HG03045 (cell line): ENCODE data around the gene SLITRK3.

ENCODE experiments used
- ATAC-seq: cut with Tn5 transposase; IDR thresholded peaks from one replicate; pipeline ENCODE4 v1.9.1; 2021; ENCODE audit warnings: mild to moderate bottlenecking, moderate library complexity; ENCODE audit not compliant: unreplicated experiment

The SLITRK3 gene

GRCh38 chr3:165195640-165196576 lies at the start of gene SLITRK3:
Gene SLITRK3 (minus strand): TSS chr3:165196384. CDS start chr3:165190830, 5,554 bp downstream.
- no peak for ATAC-seq

DNA sequence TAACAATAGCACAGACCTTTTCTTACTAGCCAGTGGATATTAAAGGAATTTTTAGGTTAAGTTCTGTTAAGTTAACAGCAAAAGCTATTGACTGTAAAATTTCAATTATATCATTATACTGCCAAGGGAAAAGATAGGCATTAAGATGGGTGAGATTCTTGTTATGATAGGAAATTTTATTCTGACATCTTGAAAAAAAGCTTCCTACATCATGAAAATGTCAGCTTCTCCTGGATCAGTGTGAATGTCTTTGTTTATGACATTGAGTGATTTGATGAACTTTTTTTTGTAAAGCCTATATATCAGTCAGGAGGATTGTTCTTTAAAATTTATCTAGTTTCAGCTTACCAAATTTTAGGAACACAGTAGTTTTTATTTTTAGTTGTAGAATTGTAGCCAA lies 47.4 kb upstream of the SLITRK3 start:
- ATAC-seq, result no peak

DNA sequence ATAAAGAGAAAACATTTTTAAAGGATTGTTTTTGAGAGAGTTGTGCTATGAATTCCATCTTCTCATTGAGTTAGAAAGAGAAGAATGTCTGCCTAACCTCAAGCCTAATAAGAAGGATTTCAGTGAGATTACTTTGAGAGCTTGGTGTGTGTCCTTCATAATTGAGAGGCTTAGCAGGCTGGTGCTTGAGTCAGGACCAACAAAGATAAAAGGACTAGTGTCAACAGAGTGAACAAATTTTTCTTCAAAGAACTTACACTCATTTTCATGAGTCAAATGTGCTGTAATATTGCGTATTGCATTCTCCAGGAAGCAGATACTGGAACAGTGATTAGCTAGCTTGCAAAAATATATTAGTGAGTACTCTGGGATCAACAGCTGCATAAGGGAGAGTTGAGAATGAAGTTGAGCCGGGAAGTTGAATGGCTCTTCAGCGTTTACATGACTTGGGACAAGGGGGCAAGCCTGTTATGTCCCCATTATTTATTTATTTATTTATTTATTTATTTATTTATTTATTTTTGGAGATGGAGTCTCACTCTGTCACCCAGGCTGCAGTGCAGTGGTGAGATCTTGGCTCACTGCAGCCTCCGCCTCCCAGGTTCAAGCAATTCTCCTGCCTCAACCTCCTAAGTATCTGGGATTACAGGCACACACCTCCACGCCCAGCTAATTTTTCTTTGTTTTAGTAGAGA lies 37.5 kb upstream of the SLITRK3 start:
- ATAC-seq, result no peak

DNA sequence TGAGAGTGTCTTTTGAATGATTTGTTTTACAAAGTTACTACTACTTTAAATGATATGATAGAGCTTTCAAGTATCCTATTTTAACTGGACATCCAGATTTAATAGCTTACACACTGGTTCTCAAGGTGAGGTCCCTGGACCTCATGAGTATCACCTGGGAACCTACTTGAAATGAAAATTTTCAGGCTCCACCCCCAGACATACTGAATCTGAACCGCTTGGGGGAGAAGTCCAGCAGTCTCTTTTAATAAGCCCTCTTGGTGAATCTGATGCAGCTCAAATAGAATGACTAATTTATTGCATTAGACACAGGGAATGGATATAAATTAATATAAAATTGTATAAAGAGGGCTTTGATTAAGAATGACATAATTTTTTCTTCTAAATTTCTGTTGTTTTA lies 29.4 kb upstream of the SLITRK3 start:
- no peak for ATAC-seq

DNA sequence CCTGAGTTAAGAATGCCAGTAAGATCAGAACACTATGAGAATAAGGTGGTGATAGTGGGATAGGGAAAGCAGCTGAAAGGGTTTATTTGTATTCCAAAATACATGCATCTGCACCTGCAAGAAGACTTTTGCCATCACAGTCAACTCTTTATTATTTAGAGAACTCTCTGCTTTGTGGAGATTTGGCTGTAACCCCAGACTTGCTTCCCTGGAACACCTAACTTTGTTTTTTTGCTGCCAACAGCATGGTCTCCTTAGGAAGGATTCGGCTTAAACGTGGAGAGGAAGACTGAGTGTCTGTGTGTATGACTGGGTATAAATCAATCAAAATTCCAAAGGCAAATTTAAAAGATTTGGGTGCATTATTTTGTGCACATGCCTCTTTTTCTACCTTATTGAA lies 21.6 kb upstream of the SLITRK3 start:
- no peak for ATAC-seq

DNA sequence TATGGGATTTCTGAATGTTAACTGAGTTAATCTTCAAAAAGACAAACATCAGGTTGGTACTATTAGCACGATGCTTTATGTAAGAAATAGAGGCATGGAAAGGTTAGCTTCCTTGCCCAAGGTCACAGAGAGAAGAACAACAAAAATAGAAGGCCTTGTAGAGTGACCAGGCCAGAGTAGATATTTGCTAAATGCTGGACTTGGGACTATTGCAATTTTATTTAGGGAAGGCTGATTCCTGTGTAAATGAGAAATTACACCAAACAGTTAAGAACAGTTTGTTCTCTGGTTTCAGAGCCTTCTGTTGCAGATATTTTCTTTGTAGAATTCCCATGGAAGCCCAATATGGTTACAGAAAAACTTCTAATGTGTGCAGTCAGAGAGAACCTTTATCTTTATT lies 16.4 kb upstream of the SLITRK3 start:
- ATAC-seq, result no peak

GRCh38 chr3:165211721-165212120 lies 15.5 kb upstream of the SLITRK3 start:
- ATAC-seq, result no peak

GRCh38 chr3:165210727-165211126 lies 14.5 kb upstream of the SLITRK3 start:
- no peak for ATAC-seq

- no peak for ATAC-seq
Observed at GRCh38 chr3:165210132-165210531, 13.9 kb upstream of the SLITRK3 start.

GRCh38 chr3:165206454-165207266 lies 10.5 kb upstream of the SLITRK3 start:
- peak; percentile 98 for ATAC-seq

DNA sequence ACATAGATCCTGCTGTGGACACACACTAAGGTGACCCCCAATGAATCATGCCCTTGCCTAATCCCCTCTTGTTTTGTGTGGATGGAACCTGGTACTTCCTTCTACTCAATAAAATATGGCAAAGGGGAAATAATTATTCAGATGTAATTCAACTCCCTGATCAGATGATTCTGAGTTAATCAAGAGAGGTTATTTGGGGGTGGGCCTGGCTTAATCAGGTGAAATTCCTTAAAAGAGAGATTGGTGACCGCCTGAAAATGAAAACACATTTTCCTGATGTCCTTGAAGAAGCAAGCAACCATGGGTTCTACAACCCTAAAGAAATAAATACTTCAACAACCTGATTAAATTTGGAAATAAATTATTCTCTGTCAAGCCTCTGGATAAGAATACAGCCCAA lies 8.3 kb upstream of the SLITRK3 start:
- no peak for ATAC-seq

DNA sequence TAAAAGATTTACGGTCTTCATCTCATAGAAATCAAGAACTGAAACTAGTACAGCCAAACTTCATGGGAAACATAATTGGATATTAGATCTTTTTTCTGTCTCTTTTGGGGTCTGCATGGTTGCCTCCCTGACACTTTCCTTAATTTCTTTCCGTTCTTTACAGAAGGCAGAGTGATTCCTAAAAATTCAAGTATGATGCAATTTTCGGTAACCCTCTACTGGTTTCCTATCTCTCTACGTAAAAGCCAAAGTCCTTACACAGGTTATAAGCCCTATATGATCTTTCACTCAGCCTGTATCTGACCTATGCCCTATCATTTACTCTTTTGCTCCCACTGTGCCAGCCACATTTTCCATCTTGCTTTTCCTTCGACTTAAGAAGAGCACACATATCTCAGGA lies 6.8 kb upstream of the SLITRK3 start:
- no peak for ATAC-seq

- no peak for ATAC-seq
Observed at GRCh38 chr3:165201964-165202363, 5.8 kb upstream of the SLITRK3 start.

DNA sequence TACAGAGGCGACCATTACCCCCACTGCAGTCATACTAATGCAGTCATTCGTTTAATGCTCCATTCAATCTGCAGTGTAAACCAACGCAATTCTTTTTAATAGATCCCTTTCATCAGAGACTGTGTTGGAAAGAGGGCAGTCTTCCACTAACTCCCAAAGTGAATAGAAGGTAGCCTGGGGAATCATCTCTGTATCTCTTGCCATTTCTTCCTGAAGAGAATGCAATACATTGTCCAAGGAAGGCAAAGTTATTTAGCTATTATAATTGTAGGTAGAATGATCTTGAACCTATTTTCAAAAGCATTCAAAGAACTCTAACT lies 1.3 kb upstream of the SLITRK3 start:
- no peak for ATAC-seq

- no peak for ATAC-seq
Observed at GRCh38 chr3:165196577-165197480, 645 bp upstream of the SLITRK3 start.

GRCh38 chr3:165195241-165195639 lies 944 bp downstream of the SLITRK3 start:
- ATAC-seq, result no peak

- ATAC-seq, result no peak
Observed at GRCh38 chr3:165194511-165195240, 1.5 kb downstream of the SLITRK3 start.

- no peak for ATAC-seq
Observed at GRCh38 chr3:165193366-165194254, 2.6 kb downstream of the SLITRK3 start.
